DMS153 treated with DMSO at 0.1 percent for 48 hours (cell line): ENCODE results near the gene TMEM11.

Experiments used
- DNase-seq: peaks from one replicate; lab custom pipeline; 2025; ENCODE audit not compliant: unreplicated experiment; lab: John Stamatoyannopoulos, UW

The TMEM11 gene

GRCh38 chr17:21214015-21214776 is at the start of gene TMEM11:
Gene TMEM11 (minus strand): TSS chr17:21214161. CDS start chr17:21214152, 9 bp downstream.
- DNase-seq = peak; percentile 48

DNA sequence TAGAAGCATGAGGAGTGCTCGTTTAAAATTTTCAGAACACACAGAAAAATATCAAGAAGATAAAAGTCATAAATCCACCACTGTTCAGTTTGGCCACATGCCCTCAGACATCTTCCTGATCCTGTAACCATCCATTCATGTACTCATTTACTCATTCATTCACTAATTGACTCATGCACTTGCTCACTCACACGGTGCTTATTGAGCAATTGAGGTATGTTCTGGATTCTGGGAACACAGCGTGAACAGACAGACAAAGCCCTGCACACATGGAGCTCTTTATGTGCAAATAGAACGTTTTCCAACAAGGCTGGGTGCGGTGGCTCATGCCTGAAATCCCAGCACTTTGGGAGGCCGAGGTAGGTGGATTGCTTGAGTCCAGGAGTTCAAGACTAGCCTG is 49.4 kb upstream of the TMEM11 start:
- no peak for DNase-seq

DNA sequence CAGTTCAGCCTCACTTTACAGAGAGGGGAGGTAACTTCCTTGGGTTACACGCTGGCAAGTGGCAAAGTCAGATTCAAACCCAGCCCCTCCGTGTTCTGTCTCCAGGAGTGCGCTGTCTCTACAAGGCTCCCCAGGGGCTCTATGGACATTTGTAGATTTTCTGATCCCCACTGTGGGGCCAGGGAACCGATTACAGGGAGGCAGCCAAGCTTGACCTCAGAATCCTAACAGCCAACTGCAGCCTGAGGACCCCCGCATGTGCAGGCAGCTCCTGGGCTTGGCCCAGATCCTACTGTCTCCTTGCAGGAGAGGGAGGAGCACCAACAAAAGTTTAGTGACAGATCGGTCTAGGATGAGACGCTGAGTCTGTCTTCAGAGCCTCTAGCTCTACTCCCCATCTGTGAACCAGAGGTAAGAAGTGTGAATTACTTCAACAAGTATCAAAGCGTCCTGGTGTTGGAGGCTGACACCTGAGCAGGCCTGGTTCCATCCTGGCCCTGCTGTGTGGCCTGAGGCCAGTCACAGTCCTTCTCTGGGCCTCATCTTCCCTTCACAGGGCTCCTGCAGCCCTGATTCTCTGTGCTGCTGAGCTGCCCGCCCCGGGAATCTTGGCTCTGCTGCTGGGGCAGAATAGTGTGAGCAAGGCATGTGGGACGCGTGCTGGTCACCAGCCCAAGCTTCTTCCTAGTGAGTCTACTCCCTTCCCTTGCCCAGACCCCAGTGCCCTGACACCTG is 48.5 kb upstream of the TMEM11 start:
- no peak for DNase-seq

DNA sequence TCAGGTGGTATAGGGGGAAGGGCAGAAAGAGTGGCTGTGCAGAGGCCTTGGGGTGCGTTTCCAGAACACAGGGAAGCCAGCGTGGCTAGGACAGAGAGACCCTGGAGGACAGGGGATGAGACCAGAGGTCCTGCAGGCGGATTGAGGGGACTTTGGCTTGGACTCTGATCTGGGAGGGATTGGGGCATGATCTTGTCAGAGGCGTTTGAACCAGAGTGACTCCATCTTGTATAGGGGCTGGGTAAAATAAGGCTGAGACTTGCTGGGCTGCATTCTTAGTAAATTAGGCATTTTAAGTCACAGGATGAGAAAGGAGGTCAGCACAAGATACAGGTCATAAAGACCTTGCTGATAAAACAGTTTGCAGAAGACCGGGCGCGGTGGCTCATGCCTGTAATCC is 44.6 kb upstream of the TMEM11 start:
- DNase-seq = no peak

- no peak for DNase-seq
Measured at GRCh38 chr17:21253646-21254441, 39.9 kb upstream of the TMEM11 start.

DNA sequence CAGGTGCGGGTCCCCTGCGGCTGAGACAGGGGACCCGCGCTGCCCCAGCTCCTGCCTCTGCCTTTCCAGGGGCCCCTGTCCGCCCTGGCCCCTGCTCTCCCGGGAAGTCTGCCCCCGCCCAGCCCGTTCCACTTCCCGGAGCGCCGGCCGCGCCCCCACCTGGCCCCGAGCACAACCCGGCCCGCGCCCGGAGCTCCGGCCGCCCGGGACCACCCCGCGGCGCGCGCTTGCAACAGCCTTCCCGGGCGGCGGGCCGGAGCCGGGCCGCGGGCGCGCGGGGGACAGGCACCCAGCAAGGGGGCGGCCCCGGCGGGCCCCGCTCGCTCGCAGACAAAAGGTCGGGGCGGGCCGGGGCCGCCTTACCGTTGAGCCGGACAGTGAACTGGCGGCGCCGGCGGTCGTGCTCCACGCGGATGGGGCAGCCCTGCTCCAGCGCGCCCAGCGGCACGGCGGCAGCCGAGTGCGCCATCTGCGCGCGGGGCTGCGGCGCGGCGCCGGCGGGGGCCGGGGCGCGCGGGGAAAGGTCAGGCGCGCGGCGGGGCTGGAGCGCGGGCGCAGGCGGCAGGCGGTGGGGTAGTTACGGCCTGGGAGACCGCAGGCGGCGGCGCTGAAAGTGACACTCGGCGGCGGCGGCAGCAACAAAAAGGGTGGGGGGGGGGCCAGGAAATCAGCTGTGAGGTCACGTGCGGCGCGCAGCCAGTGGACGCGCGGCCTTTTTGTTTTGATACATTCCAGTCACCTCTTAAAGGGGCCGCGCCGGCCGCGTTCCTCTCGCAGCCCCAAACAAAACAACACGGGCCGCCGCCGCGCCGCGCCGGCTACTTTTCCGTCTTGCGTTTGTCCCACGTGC is 39.1 kb upstream of the TMEM11 start, which contains the start of gene NATD1:
Gene NATD1 (minus strand): TSS at position 615 of the 850 bp plus-strand sequence. CDS start 146 bp downstream, at position 469.
- DNase-seq = peak; percentile 0

DNA sequence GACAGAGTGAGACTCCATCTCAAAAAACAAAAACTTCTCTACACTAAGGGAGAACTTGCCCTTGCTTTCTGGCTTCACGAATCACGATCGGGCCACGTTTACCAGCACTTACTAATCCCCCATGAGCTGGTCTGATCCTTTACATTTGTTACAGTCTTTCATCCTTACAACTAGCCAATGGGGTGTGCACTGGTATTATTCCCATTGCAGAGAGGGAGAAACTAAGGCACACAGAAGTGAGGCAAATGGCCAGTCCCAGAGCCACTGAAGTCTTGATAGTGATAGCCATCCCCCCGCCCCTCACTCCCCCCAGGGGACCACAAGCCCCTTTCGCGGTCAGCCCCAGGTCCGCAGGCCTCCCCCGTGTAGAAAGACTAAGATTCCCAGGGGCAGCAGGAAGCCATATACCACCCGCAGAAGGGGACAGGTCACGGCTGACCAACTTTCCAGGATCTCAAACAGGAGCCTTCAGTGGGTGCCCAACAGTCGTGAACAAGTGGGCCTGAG is 38.4 kb upstream of the TMEM11 start:
- DNase-seq = no peak

GRCh38 chr17:21251337-21252010 is 37.5 kb upstream of the TMEM11 start:
- DNase-seq = no peak

- DNase-seq = no peak
Measured at GRCh38 chr17:21250854-21251253, 36.9 kb upstream of the TMEM11 start.

GRCh38 chr17:21249920-21250703 is 36.2 kb upstream of the TMEM11 start:
- DNase-seq = no peak

DNA sequence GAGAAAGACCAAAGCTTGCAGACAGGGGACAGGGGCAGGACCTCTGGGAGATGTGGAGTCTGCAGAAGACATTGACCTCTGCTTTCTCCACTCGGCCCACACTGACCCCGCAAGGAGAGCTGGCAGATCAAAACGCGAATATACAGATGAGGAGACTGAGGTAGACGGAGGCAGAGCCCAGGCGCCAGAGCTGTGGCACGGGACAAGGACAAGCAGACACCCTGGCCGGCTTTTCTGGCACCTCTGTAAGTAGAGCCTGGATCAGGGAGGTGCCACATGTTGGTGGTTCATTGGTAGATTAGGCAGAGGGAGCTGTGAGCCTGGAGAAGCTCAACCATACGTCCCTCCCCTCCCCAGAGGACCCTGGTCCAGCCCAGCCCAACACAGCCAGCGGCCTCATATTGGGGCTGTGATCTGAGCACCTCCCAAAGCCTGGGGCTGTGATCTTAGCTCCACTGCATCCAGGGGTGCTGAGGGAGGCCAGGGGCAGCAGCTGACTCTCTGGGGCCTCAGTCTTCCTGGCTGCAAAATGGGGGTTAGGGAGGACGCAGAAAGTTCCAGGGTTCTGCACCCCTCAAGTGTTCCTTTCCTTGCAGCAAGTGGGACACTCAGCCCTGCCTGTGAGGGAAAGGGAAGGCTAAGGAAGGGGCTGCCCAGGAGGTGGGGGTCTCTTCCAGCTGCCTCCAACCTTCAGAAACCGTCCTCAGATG is 35.3 kb upstream of the TMEM11 start:
- DNase-seq = no peak

GRCh38 chr17:21248500-21248899 is 34.5 kb upstream of the TMEM11 start:
- DNase-seq = no peak

DNA sequence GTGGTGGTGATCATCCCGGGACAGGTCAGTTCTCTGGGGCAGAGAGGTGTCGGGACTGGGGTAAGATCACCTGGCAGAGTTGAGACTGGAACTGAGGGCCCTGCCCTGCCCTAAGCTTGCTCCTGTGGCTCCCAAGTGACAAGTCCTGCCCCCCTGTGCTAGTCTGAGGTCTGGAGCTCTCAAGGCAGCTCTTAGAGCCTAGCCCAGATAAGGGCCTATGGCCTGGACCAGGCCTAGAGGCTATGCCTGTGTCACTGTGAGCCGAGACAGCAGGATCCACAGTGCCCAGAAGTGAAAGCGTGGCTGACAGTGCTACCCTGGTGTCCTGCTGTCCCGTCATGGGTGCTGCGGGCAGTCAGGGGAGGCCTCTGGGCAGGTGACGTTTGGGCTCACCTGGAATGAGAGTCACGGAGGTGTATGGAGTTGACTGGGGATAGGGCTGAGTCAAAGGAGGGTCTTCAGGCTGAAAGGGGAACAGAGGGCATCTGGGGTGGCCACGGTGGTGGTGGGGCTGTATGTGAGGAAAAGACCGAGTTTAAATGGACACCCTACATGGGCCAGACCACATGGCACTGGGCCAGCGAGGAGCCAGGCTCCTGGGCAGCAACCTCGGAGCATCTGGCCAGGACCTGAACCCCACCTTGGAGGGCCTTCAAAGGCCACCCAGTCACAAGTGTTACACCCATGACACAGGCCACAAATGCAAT is 33.7 kb upstream of the TMEM11 start:
- no peak for DNase-seq

DNA sequence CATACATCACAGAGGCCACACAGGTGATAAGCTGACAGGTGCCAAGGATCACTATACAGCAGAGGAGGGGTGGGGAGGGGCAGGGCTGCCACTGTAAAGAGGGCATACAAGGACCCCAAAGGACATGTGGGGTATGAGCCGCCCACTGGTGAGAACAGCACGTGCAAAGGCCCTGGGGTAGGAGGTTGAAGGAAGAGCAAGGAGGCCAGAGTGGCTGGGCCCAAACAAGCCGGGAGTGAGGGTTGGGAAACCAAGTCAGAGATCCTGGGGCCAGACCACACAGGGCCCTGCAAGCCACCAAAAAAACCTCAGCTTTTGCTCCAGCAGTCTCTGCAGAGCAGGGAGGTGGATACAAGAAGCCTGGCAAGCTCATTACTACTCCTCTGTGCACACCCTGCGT is 32.7 kb upstream of the TMEM11 start:
- DNase-seq = no peak

DNA sequence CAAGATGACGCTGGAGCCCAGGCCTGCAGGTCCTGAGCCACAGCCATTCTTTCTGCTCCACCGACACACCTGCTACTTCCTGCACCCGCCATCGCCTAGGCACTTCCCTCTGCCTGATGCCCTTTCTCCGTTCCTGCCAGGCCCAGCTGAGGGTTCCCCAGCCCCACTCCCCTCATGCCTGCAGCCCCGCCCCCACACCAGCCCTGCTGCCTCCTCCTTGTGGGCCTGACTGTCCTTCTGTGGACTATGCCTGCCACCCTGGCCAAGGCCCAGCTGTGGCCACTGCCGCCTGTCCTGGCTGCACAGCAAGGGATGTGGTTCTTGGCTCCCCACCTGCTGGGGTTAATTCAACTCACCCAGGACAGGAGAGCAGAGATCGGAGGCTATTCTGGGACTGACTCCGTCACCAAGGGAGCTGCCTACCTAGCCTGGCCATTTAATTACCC is 31.7 kb upstream of the TMEM11 start:
- no peak for DNase-seq

GRCh38 chr17:21243516-21244303 is 29.7 kb upstream of the TMEM11 start:
- DNase-seq = no peak
